ENCODE measurements around the gene CREB3L2. TPM values are rescaled to one million over a fixed set of nuclear protein-coding genes. Genes with fewer than 3 reads are reported as not detected.
"Not testable (repeated sequence)": the region's sequence is repeated elsewhere in the genome, so short reads cannot be mapped to it uniquely, and the experiment has no call there.

The CREB3L2 gene
- total RNA-seq, 1 donor from 2014 or later: 8.4 TPM

GRCh38 chr7:137930581-137930980, 71.3 kb downstream of the CREB3L2 start:
- peak; percentile 95 for DNase-seq (ENCODE audit: low read depth)

GRCh38 chr7:137928626-137929025, 73.3 kb downstream of the CREB3L2 start:
- Histone ChIP-seq H3K4me3 (ENCODE audit: low read depth, low read length) (no peak overlapping the region), H3K36me3 (ENCODE audit: control insufficient read depth, insufficient read depth, low read length) (peaks cover 7% of the 10 kb centered on the region), H3K27me3 (ENCODE audit: control insufficient read depth, insufficient read depth, low read length) (no peaks in the 10 kb centered on the region)
- FAIRE-seq (no peak), DNase-seq (ENCODE audit: low read depth) (no peak)
- TF ChIP-seq CTCF (IDR thresholded peaks at IDR 0.05; ENCODE audit: insufficient read depth, low read length, severe bottlenecking): no peak

More at GRCh38 chr7:137930581-137930980, 71.3 kb downstream of the CREB3L2 start:
- no peak for TF ChIP-seq CTCF (IDR thresholded peaks at IDR 0.05; ENCODE audit: insufficient read depth, low read length, severe bottlenecking)
- peaks cover 7% of the 10 kb centered on the region for H3K36me3 ChIP-seq (ENCODE audit: control insufficient read depth, insufficient read depth, low read length)
- H3K4me3 ChIP-seq (ENCODE audit: low read depth, low read length): no peak overlapping the region
- no peaks in the 10 kb centered on the region for H3K27me3 ChIP-seq (ENCODE audit: control insufficient read depth, insufficient read depth, low read length)
- no peak for FAIRE-seq

DNA sequence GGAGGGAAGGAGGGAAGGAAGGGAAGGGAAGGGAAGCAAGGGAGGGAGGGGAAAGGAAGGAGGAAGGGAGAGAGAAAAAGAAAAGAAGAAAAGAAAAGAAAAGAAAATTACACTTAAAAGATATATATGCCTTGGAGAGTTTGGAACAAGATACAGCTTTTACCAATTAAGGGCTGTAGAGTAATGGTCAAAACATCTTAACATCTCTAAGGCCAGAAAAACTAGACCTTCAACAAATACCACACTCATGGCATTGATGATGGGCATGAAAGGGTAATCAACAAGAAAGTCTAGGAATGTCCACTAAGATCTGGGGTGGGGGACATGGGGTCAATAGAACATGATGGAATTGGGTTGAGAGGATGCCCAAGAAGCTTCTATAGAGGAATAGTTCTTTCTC, 74.5 kb downstream of the CREB3L2 start:
- no peak for FAIRE-seq
- TF ChIP-seq CTCF (IDR thresholded peaks at IDR 0.05; ENCODE audit: insufficient read depth, low read length, severe bottlenecking): no peak

GRCh38 chr7:137926206-137926605, 75.7 kb downstream of the CREB3L2 start:
- FAIRE-seq; H3K36me3 ChIP-seq (ENCODE audit: control insufficient read depth, insufficient read depth, low read length); DNase-seq (ENCODE audit: low read depth); H3K4me3 ChIP-seq (ENCODE audit: low read depth, low read length); H3K27me3 ChIP-seq (ENCODE audit: control insufficient read depth, insufficient read depth, low read length): not testable (repeated sequence)

More for the DNA sequence above, 74.5 kb downstream of the CREB3L2 start:
- no peaks in the 10 kb centered on the region for H3K27me3 ChIP-seq (ENCODE audit: control insufficient read depth, insufficient read depth, low read length)
- no peak for DNase-seq (ENCODE audit: low read depth)
- no peak overlapping the region for H3K4me3 ChIP-seq (ENCODE audit: low read depth, low read length)
- peaks cover 7% of the 10 kb centered on the region for H3K36me3 ChIP-seq (ENCODE audit: control insufficient read depth, insufficient read depth, low read length)

DNA sequence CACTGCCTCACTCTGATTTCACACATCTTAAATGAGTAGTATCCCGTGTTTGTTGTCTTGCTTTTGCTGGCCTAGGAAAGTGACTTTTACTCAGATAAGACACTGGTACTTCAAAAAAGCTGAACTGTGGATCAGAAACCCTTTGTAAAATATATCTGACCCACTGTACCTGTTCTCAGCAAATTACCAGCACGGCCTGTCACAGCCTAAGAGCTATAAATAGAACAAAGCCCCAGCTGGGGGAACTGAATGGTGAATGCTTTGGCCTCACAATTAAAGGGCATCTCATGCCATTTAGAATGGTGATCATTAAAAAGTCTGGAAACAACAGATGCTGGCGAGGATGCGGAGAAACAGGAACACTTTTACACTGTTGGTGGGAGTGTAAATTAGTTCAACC, 76.1 kb downstream of the CREB3L2 start:
- TF ChIP-seq CTCF (IDR thresholded peaks at IDR 0.05; ENCODE audit: insufficient read depth, low read length, severe bottlenecking): no peak
- no peaks in the 10 kb centered on the region for H3K27me3 ChIP-seq (ENCODE audit: control insufficient read depth, insufficient read depth, low read length)
- no peak for DNase-seq (ENCODE audit: low read depth)
- H3K4me3 ChIP-seq (ENCODE audit: low read depth, low read length): no peak overlapping the region
- H3K36me3 ChIP-seq (ENCODE audit: control insufficient read depth, insufficient read depth, low read length): peaks cover 8% of the 10 kb centered on the region
- FAIRE-seq: no peak

GRCh38 chr7:137925091-137925490, 76.8 kb downstream of the CREB3L2 start:
- H3K4me3 ChIP-seq (ENCODE audit: low read depth, low read length): no peak overlapping the region
- H3K36me3 ChIP-seq (ENCODE audit: control insufficient read depth, insufficient read depth, low read length): peaks cover 8% of the 10 kb centered on the region
- no peak for FAIRE-seq
- no peak for DNase-seq (ENCODE audit: low read depth)
- TF ChIP-seq CTCF (IDR thresholded peaks at IDR 0.05; ENCODE audit: insufficient read depth, low read length, severe bottlenecking): no peak
- H3K27me3 ChIP-seq (ENCODE audit: control insufficient read depth, insufficient read depth, low read length): no peaks in the 10 kb centered on the region

Data from bronchial epithelial cell (primary cell).